GM12801 (cell line): ENCODE results near the gene FXYD5.

Source experiments
- TF ChIP-seq, protein P1 (sequence below): IDR thresholded peaks from one replicate; pipeline ENCODE4 v1.5.1; 2011; ENCODE audit warnings: control low read depth; ENCODE audit not compliant: insufficient read length; ENCODE audit errors: extremely low read depth

The FXYD5 gene

DNA sequence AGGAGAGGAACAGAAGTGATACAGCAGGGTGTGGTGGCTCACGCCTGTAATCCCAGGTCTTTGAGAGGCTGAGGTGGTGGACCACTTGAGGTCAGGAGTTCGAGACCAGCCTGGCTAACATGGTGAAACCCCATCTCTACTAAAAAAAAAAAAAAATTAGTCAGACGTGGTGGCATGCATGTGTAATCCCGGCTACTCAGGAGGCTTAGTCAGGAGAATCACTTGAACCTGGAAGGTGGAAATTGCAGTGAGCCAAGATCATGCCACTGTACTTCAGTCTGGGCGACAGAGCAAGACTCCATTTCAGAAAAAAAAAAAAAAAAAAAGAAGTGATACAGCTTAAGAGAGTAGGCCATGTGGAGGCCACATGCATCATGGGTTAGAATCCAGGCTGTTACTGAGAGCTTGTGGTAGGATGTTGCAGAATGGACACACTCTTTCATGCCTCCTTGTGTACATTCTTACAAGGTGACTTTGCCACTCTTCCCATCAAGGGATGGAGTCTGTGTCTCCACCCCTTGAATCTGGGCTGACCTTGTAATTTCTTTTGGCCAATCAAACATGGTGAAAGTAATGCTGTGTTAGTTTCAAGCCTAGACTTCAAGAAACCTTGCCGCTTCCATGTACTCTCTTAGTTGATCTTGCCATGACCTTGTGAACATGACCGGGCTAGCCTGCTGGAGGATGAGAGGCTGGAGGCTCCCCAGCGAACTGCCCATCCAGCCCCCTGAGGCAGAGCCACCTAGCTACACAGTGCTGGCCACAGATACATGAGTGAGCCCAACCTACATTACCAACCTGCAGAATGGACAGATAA lies 61.7 kb downstream of the FXYD5 start:
- TF ChIP-seq, protein P1, sequence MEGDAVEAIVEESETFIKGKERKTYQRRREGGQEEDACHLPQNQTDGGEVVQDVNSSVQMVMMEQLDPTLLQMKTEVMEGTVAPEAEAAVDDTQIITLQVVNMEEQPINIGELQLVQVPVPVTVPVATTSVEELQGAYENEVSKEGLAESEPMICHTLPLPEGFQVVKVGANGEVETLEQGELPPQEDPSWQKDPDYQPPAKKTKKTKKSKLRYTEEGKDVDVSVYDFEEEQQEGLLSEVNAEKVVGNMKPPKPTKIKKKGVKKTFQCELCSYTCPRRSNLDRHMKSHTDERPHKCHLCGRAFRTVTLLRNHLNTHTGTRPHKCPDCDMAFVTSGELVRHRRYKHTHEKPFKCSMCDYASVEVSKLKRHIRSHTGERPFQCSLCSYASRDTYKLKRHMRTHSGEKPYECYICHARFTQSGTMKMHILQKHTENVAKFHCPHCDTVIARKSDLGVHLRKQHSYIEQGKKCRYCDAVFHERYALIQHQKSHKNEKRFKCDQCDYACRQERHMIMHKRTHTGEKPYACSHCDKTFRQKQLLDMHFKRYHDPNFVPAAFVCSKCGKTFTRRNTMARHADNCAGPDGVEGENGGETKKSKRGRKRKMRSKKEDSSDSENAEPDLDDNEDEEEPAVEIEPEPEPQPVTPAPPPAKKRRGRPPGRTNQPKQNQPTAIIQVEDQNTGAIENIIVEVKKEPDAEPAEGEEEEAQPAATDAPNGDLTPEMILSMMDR = no peak

DNA sequence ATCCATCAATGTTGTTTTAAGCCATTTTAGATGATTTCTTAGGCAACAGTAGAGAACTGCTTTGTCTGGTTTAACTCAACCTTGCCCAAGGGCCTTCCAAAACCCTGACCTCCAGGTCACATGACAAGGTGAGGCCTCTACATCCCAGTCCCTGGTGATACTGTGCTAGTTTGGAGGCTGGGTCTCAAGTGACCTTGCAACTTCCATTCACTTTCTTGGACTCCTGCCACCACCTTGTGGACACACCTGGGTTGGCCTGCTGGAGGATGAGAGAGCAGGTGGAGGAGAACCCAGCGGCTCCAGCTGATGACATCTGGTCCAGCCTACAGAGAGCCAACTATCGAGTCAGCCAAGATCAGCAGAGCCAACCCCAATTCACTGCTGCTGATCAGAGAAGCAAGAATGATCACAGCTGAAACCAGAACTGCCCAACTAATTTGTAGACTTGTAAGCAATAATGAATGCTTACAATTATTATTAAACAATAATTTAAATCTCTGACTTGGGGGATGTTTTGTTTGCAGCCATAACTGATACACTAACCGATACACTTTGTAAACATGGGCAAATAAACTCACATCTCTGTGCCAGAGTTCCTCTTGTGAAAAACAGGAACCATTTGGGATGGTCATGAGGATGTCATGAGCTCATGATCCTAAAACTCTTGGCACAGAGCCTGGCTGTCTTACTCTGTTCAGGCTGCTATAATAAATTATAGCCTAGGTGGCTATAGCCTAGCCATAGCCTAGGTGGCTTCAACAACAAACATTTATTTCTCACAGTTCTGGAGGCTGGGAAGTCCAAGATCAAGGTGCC lies 62.5 kb downstream of the FXYD5 start:
- TF ChIP-seq, protein P1 = no peak

DNA sequence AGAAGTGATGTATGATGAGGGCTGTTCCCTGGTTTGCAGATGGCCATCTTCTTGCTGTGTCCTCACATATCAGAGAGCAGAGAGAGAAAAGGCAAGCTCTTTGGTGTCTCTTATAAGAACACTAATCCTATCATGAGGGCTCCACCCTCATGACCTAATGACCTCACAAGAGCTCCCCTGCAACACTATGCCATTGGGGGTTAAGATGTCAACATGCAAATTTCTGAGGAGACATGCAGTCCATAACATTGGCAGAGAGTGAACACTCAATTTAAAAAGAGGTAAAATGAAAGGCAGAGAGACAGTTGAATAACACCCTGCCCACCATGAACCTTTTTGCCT lies 63.1 kb downstream of the FXYD5 start:
- TF ChIP-seq, protein P1 = no peak

DNA sequence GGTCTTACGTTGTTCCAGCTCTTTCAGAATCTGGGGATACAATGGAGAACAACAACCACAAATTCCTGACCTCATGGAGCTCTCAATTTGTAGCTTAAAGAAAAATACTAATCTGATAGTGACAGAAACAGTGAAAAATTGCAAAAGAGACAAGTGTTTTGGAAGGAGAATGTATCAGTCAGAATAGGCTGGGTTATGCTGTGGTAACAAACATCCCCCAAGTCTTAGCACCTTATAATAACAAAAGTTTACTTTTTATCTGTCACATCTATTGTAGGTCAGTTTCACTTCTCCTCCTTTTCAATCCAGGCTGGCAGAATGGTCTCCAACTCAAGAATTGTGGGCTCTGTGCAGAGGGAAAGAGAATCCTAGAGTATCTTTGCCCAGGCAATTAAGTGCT lies 64.5 kb downstream of the FXYD5 start:
- TF ChIP-seq, protein P1 = no peak
